ENCODE measurements around the gene DOCK9. TPM values are rescaled to one million over a fixed set of nuclear protein-coding genes. Genes with fewer than 3 reads are reported as not detected.

Gene DOCK9
- total RNA-seq, 1 experiment from 2014 or later, result 30.5 TPM

GRCh38 chr13:98994080-98994479 is 16.2 kb upstream of the DOCK9 start:
- H3K27me3 ChIP-seq (ENCODE audit: control insufficient read depth, insufficient read depth, low read length), result no peaks in the 10 kb centered on the region
- ChIA-PET POLR2A (no interaction called here), CTCF (no interaction called here)
- BruUV-seq (replicated peaks), result no TSS peak
- TF ChIP-seq CTCF (IDR thresholded peaks at IDR 0.05) (no peak), POLR2AphosphoS5 (IDR thresholded peaks at IDR 0.05; ENCODE audit: low read depth, low read length) (no peak), TCF7L2 (IDR thresholded peaks at IDR 0.05; ENCODE audit: low read depth, low read length) (no peak), REST (IDR thresholded peaks at IDR 0.05; ENCODE audit: insufficient read depth in 1 of 2, low read depth in 2 of 2, low read length in 1 of 2) (no peak), SIN3A (IDR thresholded peaks at IDR 0.05; ENCODE audit: borderline replicate concordance, insufficient read depth, low read depth, low read length) (no peak)
- H3K9me3 ChIP-seq (ENCODE audit: control insufficient read depth, insufficient read depth, low read depth, low read length), result no peaks in the 10 kb centered on the region
- no peaks in the 10 kb centered on the region for H3K4me1 ChIP-seq (ENCODE audit: control insufficient read depth, insufficient read depth, low read length)
- DNase-seq (ENCODE audit: low read depth, low spot score) (no peak), ATAC-seq (no peak)
- in situ Hi-C loops (cut with HindIII; ENCODE audit: low pct_unique_long_range_greater_than_20kb, low sequenced_read_pairs) (no loop called here), intact Hi-C loops (cut with micrococcal nuclease; ENCODE audit: unreplicated experiment) (no loop called here)
- H3K4me3 ChIP-seq (ENCODE audit: low read depth in 2 of 2, low read length in 2 of 2), result no peak overlapping the region
- H3K36me3 ChIP-seq (ENCODE audit: control insufficient read depth, insufficient read depth, low read length), result no peaks in the 10 kb centered on the region
- H3K27ac ChIP-seq (ENCODE audit: low read length), result no peak overlapping the region

- H3K36me3 ChIP-seq (ENCODE audit: control insufficient read depth, insufficient read depth, low read length), result no peaks in the 10 kb centered on the region
- no peak for ATAC-seq
- TF ChIP-seq POLR2AphosphoS5 (IDR thresholded peaks at IDR 0.05; ENCODE audit: low read depth, low read length), result no peak
- no peak for TF ChIP-seq REST (IDR thresholded peaks at IDR 0.05; ENCODE audit: insufficient read depth in 1 of 2, low read depth in 2 of 2, low read length in 1 of 2)
- TF ChIP-seq CTCF (IDR thresholded peaks at IDR 0.05), result no peak
- TF ChIP-seq TCF7L2 (IDR thresholded peaks at IDR 0.05; ENCODE audit: low read depth, low read length), result no peak
- TF ChIP-seq SIN3A (IDR thresholded peaks at IDR 0.05; ENCODE audit: borderline replicate concordance, insufficient read depth, low read depth, low read length), result no peak
- BruUV-seq (replicated peaks), result no TSS peak
- no peaks in the 10 kb centered on the region for H3K4me1 ChIP-seq (ENCODE audit: control insufficient read depth, insufficient read depth, low read length)
- intact Hi-C loops (cut with micrococcal nuclease; ENCODE audit: unreplicated experiment), result no loop called here
- ChIA-PET CTCF (interaction anchor here (0.5 kb wide), 1 partner anchor 274 kb away, joined by 3 read pairs; no protein-coding TSS in a partner anchor), POLR2A (no interaction called here)
- DNase-seq (ENCODE audit: low read depth, low spot score), result no peak
- H3K4me3 ChIP-seq (ENCODE audit: low read depth in 2 of 2, low read length in 2 of 2), result no peak overlapping the region
- no peaks in the 10 kb centered on the region for H3K9me3 ChIP-seq (ENCODE audit: control insufficient read depth, insufficient read depth, low read depth, low read length)
- no peaks in the 10 kb centered on the region for H3K27me3 ChIP-seq (ENCODE audit: control insufficient read depth, insufficient read depth, low read length)
- in situ Hi-C loops (cut with HindIII; ENCODE audit: low pct_unique_long_range_greater_than_20kb, low sequenced_read_pairs), result no loop called here
- H3K27ac ChIP-seq (ENCODE audit: low read length), result no peak overlapping the region
These were observed 14.5 kb upstream of the DOCK9 start for GRCh38 chr13:98992355-98992754.

All from Panc1 (cell line).